Tibial nerve (tissue), 3 donors: ENCODE results near the gene MIA2.

Source experiments
- CTCF ChIP-seq, 5 experiments: fragments of 200-600 bp in 3 of 5; fragments of 450-650 bp in 2 of 5; sonication (generic) in 3 of 5; IDR thresholded peaks; one replicate each; pipeline ENCODE4 v1.5.1; 2016 to 2019; ENCODE audit warnings: antibody characterized with exemption in 5 of 5, mild to moderate bottlenecking in 3 of 5, moderate library complexity in 2 of 5
- POLR2A ChIP-seq, 2 donors: fragments of 450-650 bp; IDR thresholded peaks; one replicate each; pipeline ENCODE4 v1.6.1; 2017; ENCODE audit warnings: antibody characterized with exemption in 2 of 2, mild to moderate bottlenecking in 2 of 2, moderate library complexity in 2 of 2

- no peak for TF ChIP-seq CTCF (IDR thresholded peaks at IDR 0.05)
- no peak for TF ChIP-seq POLR2A (IDR thresholded peaks at IDR 0.05)
Measured at GRCh38 chr14:39364509-39364908, 130.8 kb downstream of the MIA2 start.
